HG03066 (cell line): Measurements from ENCODE around the gene DNAH10.

Experiments used
- ATAC-seq: cut with Tn5 transposase; IDR thresholded peaks from one replicate; pipeline ENCODE4 v1.9.1; 2021; ENCODE audit warnings: low read depth; ENCODE audit not compliant: unreplicated experiment

DNAH10 gene

GRCh38 chr12:123839826-123840225, 77.7 kb downstream of the DNAH10 start:
- ATAC-seq: no peak

- ATAC-seq: no peak
These were observed 78.8 kb downstream of the DNAH10 start for GRCh38 chr12:123840765-123841425.

- no peak for ATAC-seq
These were observed 82.0 kb downstream of the DNAH10 start for GRCh38 chr12:123843912-123844748.

DNA sequence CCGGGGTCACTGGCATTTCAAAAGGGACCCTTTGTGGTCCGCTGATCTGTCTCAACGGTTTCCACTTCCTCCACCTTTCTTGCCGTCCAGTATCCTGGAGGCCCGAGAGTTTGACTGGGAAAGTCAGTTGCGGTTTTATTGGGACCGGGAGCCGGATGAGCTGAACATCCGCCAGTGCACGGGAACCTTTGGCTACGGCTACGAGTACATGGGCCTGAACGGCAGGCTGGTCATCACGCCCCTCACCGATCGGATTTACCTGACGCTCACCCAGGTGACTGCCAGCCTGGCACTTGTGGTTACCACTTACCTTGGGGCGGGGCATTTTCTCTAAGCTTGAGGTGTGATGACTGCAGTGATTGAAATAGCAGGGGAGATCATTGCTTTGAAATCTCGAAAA, 83.8 kb downstream of the DNAH10 start:
- no peak for ATAC-seq

DNA sequence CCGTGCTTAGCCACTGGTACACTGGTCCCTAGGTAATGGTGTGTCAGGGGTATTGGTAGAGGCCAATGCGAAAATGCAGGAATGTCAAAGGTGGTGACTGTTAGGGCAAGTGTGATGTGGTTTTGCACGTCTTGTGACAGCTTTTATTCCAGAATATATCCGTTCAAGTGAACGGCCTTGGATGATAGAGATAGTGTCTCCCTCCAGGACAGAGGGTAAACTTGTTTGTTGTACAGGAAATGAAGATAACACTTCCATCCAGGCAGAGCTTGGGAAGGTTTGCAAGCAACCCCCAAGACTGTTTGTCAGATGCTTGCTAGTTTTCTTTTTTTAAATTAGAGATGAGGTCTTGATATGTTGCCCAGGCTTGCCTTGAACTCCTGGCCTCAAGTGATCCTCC, 84.2 kb downstream of the DNAH10 start:
- ATAC-seq: no peak

GRCh38 chr12:123847019-123847418, 84.9 kb downstream of the DNAH10 start:
- no peak for ATAC-seq

DNA sequence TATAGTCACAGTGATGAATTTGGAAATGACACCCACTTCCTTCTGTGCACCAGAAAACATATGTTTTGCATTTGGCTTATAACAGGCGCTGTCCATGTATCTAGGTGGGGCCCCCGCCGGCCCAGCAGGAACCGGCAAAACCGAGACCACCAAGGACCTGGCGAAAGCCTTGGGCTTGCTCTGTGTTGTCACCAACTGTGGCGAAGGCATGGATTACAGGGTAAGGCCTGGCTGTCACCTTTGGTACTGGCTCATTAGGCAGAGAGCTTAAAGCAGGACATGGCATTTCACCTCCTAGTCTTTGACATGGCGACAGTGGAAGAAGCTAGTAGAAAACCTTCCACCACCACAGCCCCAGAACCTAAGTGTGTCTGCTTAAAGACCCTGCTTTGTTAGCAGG, 85.8 kb downstream of the DNAH10 start:
- ATAC-seq: no peak

GRCh38 chr12:123849517-123849916, 87.4 kb downstream of the DNAH10 start:
- no peak for ATAC-seq

- no peak for ATAC-seq
These were observed 88.4 kb downstream of the DNAH10 start for GRCh38 chr12:123850246-123851134.

GRCh38 chr12:123853396-123854070, 91.4 kb downstream of the DNAH10 start:
- no peak for ATAC-seq

- ATAC-seq: no peak
These were observed 92.1 kb downstream of the DNAH10 start for GRCh38 chr12:123854232-123854631.

GRCh38 chr12:123854918-123855317, 92.8 kb downstream of the DNAH10 start:
- ATAC-seq: no peak

DNA sequence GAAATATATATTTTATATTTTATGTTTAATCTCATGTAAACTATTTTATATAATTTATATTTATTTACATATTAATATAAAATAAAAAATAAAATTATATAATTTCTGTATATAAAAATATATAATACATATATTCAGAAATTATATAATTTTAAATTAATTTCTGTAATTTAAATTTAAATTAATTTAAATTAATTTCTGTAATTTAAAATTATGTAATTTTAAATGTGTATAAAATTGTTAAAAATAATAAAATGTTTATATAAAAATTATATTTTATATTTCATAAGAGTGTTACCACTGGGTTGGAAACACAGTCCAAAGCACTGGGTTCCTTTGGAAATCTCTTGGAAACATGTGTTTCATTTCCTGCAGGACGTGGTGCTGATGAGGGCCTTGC, 94.6 kb downstream of the DNAH10 start:
- ATAC-seq: no peak

GRCh38 chr12:123858176-123858575, 96.1 kb downstream of the DNAH10 start:
- no peak for ATAC-seq

- ATAC-seq: no peak
These were observed 96.9 kb downstream of the DNAH10 start for GRCh38 chr12:123859035-123859434.

GRCh38 chr12:123860377-123860776, 98.3 kb downstream of the DNAH10 start:
- ATAC-seq: no peak

DNA sequence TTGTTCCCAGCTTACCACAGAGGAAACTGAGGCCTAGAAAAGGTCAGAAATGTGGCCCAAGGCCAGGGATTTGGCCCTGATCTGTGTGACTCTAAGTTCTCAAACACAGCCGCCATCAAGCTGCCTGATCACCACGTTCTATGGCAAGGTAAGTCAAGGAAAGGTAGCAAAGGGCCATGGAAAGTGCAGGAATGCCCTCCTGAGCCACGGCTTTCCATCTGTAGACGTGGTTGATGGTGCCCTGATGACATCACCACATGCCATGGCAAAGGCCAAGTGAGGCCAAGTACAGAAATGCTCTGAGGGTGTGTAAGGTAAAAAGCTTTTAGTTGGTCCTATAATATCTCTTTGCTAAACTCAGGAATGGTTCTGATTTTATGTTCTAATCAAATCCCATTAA, 99.3 kb downstream of the DNAH10 start:
- ATAC-seq: no peak

GRCh38 chr12:123867141-123867540, 105.0 kb downstream of the DNAH10 start:
- no peak for ATAC-seq

DNA sequence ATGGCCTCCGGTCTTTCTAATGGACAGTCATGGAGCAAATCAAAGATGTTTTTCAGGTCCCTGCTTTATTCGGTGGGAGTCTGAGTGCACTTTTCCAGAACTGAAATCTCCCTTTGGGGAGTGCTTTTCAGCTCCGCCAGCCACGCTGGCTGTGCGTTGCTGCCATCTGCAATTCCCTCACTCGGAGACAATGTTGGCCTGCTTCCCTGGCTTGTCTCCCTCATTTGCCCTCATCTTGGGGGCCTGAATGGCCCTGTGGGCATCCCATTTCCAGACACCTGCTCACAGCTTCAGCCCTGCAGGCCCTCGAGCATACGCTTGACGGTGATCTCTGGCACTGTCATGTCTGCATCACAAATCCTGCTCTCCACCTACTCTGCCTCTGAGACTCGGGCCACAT, 106.7 kb downstream of the DNAH10 start:
- no peak for ATAC-seq

GRCh38 chr12:123873793-123874192, 111.7 kb downstream of the DNAH10 start:
- ATAC-seq: no peak

DNA sequence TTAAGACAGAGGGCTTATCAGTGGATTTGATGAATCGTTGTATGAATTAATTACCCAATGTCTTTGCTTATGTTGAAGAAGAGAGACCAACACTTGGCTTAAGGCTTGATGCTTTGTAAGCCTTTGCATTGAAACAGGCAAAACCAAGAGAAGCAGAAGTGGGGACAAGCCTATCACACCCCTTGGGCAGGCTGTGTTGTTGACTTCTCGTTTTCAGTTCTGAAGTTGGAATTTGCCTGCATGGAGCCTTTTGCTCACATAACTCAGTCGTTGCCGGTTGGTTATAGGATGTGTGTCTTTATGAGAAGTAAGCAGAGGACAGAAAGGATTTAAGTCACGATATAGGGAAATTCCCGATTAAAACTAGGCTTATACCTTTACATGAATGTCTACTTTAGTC, 115.9 kb downstream of the DNAH10 start:
- no peak for ATAC-seq
